Stimulated activated CD4-positive, alpha-beta T cell treated with anti-CD3 and anti-CD28 coated beads, Interleukin-2, amount 100 ng/mL, for 4 hours (primary cell): Measurements from ENCODE around the gene NOP14.
"Not testable (repeated sequence)": the region's sequence is repeated elsewhere in the genome, so short reads cannot be mapped to it uniquely, and the experiment has no call there.

Experiments
- DNase-seq: peaks from one replicate; pipeline ENCODE4 v3.0.0-alpha.2; 2020; ENCODE audit warnings: low read depth

The NOP14 gene

DNA sequence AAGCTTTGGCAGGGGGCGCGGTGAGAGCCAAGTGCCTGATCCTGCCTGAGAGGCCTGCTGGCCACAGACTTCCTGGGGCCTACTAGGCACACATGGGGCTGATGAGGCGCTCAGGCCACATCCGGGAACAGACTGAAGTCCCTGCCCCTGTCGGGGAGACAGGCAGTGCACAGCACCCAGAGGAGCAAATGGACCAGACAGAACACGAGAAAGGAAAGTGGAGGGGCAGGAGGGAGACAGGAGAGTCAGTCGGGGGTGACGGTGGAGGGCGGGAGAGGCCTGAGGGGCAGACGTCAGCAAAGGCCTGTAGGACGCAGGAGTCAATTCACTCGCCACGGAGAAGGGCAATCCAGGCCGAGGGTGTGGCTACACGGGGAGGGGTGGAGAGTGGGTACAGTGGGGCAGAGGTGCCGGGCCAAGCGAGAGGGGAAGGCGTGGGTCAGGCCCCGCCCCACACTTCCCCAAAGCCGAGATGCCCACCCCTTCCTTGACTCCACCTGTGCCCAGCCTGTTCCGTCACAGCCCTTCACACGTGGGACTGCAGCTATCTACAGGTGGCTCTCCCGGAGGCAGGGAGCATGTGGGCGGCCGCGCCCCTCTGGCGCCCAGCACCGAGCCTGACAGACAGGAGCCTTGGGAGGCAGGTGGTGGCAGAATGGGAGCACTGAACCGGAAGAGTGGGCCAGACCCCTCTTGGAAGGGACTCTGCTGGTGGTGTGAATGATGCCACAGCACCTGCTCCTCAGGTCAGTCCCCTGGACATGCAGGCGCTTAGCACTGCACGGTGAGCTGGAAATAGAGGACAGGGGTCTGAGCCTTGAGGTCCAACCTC is 20.5 kb downstream of the NOP14 start:
- no peak for DNase-seq

DNA sequence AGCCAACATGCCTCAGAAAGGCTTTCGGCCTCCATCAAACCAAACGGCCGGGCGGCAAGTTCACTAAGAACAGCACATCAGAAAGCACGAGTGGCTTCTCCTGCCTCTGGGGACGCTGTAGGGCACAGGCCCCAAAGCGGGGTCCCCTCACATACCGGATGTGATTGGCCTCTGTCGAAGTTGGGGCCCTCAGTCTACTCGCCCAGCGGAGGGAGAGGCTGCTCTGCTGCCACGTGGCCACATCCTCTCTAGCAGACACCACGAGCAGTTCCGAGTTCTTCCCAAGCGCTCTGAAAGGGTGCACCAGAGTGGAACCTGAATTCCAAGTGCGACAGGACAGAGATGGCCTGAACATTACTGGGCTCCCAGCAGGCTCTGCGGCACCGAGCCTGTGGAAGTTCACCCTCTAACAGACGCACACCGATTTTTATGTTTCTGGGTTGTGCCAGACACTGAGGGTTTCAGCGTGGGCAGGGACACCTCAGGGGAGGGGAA is 21.1 kb downstream of the NOP14 start:
- no peak for DNase-seq

DNA sequence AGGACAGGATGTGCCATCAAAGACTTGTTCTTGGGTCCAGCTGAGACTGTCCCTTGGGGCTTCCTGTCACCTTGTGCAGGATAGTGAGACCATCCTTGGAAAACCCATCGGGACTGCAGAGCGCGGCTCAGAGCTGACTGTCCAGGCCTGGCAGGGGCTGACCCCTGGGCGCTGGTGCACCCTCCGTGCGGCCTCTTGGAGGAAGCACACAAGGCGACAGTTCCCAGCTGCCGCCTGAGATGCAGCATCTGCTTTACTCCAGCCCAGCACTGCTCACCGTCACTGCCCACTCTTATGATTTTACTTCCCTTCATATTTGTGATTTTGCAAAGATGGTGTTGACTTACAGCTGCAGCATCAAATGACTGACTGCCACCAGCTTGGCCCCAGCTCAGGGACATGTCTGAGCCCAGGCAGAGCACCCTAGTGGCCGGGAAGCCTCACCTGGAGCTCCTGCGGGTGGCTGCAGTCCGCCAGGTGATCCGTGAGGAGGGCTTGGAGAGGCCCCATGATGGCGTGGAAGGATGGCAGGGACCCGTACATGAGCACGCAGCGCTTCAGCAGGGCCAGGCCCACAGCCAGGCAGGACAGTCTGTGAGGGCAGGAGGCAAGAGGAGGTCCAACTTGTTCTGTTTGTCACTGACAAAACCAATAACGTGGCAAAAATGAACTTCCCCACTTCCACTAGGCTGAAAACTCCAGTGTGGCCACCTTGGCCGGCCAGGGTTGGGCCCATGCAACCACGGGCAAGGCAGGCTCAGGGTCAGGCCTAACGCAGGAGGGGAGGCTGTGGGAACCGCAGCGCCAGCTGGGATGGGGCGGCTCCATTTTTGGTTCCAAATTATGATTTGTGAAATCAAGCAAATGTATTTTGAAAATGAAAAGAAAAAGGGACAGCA is 21.8 kb downstream of the NOP14 start:
- DNase-seq: no peak

DNA sequence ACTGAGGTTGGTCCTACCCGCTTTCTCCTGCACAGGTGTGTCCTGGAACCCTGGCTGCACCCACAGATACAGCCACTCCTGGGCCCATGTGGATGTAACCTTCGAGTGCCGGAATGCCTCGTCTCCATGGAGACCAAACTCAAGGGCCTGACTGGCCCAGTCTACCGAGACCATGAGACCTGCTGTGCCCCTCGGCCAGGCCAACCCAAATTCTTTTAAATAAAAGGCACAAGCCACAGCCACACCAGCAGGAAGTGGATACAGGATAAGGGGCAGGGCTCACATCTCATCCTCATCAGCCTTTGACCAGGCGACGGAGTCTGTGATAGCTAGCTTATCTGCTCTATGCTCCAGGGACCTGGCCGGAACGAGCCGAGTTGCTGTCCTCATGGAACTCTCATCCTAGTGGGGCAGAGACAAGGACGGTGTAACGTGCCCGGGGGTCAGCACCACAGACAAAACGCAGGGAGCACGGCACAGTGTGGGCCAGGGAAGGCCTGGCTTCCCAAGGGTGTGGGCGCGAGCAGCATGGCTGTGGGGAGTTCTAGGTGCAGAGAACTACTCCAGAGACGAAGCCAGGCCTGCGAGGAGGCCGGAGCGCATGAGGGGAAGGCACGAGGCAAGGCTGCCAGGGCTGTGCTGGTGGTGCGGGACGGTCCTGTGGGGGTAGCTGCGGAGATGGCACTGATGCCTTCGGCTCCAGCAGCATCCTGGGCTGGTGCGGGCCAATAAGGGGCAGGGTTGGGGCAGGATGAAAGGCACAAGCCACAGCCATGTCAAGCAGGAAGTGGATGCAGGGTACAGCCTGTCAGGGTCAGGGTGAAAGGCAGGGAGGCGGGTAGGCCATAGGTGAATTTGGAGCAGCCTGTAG is 22.7 kb downstream of the NOP14 start:
- no peak for DNase-seq

GRCh38 chr4:2939383-2940243 is 23.6 kb downstream of the NOP14 start:
- no peak for DNase-seq

DNA sequence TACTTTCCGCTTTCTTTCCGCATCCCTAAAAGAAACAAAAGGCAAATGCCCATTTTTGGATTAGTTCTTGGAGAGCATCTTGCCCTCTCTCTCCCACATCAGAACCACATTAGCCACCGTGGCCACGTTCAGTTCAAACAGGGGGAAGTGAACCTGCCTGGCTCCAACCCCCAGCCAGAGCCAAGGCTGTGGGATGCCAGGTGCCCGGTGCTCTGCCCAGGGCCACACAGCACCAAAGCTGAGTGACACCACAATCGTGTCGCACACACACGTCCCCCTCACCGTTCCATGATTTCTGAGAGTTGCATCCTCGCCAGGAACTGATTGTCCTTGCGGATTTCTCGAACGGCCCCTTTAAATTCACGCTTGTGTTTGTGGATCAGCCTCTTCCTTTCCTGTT is 24.3 kb downstream of the NOP14 start:
- no peak for DNase-seq

DNA sequence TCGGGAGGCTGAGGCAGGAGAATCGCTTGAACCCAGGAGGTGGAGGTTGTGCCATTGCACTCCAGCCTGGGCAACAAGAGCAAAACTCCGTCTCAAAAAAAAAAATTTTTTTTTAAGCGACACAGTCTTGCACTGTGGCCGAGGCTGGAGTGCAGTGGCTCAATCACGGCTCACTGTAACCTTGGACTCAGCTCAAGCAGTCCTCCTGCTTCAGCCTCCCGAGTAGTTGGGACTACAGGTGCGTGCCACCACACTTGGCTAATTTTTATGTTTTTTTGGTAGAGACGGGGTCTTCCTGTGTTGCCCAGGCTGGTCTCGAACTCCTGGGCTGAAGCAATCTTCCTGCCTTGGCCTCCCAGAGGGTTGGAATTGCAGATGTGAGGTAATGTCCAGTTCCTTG is 24.8 kb downstream of the NOP14 start:
- DNase-seq: not testable (repeated sequence)

GRCh38 chr4:2937986-2938385 is 25.2 kb downstream of the NOP14 start:
- no peak for DNase-seq

GRCh38 chr4:2937146-2937857 is 25.9 kb downstream of the NOP14 start:
- DNase-seq: no peak

DNA sequence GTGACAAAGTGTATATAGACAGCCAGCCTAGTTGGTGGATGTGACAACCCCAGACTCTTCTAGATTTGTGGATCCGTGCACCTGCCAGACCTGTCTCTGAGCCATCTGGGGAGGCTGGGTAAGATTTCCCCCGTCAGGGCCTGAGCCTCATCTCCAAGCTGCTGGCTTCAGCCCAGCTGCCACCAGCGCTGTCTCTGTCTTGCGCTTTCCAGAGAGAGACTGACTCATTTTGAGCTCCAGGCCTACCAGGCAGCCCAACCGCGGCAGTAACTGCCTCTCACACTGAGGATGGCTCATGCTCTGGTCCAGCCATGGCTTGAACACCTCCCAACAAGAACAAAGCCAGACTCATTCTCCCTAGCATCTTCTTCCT is 26.4 kb downstream of the NOP14 start:
- DNase-seq: no peak

DNA sequence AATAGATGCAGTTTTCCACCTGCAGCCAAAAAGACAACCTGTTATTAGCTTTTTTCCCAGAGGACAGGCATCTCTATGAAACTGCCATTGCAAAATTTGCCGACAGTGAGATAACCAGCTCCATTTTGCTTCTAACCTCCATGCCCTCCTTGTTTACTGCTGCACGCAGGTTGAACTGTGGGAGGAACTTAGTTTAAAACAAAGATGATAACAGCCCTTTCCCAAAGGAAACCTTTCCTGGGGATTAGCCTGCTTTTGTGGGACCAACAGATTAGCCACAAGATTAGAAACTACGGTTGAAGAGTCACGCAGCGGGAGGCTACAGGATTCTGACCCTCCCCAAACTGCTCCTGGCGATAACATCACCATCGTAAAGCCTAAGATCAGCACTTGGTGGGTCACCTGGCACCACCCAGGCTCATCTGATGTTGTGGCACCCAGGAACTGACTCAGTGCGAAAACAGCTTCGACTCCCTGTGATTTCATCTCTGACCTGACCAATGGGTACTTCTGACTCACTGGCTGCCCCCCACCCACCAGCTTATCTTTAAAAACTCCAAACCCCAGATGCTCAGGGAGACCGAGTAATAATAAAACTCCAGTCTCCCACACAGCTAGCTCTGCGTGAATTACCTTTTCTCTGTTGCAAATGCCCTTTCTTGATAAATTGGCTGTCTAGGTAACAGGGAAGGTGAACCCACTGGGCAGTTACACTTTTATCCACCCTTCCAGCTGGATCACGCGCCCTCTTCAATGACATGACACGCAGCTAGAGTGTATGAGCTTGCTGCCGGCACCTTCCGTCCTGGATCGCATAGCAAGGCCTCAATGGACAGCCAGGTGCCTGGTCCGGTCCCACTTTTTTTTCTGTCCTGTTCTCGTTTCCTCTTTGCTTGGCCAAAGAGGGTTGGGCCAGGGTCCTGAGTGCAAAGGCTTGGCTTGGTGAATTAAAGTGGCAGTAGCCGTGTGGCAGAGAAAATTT is 27.2 kb downstream of the NOP14 start:
- DNase-seq: no peak

DNA sequence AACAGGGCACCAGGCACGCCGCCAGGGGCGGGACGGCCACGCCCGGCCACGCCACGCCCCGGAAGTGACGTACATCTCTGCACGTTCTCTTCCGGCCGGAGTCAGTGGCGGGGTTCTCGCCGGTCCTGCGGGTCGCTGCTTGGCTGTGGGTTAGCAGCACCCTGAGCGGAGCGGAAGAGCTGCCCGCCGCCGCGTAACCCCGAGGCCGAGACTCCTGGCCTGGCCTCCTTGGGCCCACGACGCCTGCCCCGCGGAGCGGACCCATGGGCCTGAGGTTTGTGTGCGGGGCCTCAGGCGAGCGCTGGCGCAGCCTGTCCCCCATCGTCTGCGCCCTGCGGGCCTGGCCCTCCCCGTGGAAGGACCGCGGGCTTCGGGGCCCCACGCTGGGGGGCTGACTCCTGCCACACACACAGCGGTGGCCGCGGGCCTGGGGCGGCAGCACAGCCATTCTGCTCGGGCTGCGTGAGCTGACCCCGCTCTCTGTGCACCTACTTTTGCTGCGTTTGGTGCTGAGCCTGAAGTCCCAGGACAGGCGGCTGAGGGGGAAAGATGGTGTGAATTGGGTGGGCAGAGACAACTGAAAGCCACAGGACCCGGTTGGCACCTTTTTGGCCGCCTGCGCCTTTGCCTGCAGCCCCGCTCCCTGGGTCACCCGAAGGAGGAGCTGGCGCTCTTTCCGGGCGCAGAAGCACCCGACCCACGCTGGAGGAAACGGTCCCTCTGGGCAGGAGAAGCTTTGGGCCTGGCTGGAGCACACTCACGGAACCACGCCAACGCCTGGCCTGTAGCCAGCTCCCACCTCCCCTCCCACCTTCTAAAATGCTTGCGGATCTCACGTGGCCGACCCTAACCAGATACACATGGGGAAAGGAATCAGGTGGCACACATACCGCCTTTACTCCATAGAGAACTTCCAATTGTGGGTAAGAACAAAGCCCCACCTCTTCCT is 28.1 kb downstream of the NOP14 start:
- DNase-seq: peak; percentile 93

- peak; percentile 47 for DNase-seq
These were observed 29.0 kb downstream of the NOP14 start for GRCh38 chr4:2934077-2934812.

- no peak for DNase-seq
These were observed 29.6 kb downstream of the NOP14 start for GRCh38 chr4:2933566-2934076.

DNA sequence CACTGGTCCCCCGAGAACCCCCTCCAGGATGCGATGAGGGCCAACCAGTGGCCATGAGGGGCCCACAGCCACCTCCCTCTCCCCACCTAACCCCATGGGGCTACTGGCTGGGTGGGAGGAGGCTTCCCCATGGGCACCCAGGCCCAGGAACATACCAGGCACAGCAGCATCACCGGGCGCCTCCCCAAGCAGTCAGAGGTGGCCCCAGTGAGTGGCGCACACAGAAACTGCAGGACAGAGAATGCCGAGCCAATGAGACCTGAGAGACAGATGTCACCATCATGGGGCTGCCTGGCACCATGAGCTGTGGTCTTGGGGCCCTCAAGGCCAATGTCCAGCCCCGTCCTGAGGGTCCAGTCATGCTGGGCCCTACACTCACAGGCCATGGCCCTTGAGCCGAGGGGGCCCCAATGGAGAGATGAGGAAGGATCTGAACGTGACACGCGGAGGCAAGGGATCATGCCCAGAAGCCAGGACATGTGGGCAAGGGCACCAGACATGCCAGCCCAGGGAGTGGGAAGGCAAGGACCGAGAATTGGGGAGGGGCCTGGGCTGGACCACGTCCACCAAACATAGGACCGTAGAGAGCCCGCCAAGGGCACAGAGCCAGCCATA is 30.1 kb downstream of the NOP14 start:
- no peak for DNase-seq

DNA sequence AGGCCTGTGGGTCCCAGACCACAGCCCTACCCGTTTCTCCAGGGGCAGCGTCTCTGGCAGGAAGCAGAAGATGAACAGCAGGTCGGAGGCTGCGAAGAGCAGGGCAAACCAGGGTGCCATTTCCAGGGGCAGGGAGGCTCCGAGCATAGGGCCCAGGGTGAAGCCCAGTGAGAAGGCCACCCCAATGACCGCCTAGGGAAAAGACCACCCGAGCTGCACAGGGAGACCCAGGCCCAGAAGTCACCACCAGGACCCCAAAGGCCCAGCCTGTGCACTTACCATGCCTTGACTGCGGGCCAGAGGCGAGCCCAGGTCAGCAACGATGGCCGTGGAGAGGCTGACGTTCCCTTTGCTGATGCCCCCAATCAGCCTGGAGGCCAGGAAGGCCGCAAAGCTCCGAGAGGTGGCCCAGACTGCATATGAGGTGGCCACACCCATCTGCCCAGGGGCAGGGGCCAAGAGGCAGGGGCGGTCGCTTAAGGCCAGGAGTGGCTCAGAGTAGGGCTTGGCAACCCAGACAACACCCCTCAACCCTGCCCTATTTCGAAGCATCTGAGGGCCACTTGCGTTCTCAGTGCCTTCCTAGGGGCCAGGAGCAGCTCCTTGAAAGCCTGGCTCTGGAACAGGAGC is 30.8 kb downstream of the NOP14 start:
- DNase-seq: no peak
